Suppressor macrophage treated with lipopolysaccharide for 4 hours (primary cell): ENCODE results near the gene PASD1.
"Not testable (repeated sequence)": the region's sequence is repeated elsewhere in the genome, so short reads cannot be mapped to it uniquely, and the experiment has no call there.

Experiments
- DNase-seq: peaks from one replicate; pipeline ENCODE4 v3.0.0-alpha.2; 2020

The PASD1 gene

GRCh38 chrX:151563449-151563848 is at the start of gene PASD1:
TSS of gene PASD1 (plus strand) at chrX:151563675. CDS start at chrX:151601554, 37,879 bp downstream.
- DNase-seq: no peak

GRCh38 chrX:151515237-151515636 is 48.2 kb upstream of the PASD1 start:
- no peak for DNase-seq

GRCh38 chrX:151516538-151517187 is 46.8 kb upstream of the PASD1 start:
- no peak for DNase-seq

GRCh38 chrX:151517421-151517820 is 46.1 kb upstream of the PASD1 start:
- no peak for DNase-seq

- DNase-seq: no peak
Measured at GRCh38 chrX:151523351-151523750, 40.1 kb upstream of the PASD1 start.

- no peak for DNase-seq
Measured at GRCh38 chrX:151536571-151536970, 26.9 kb upstream of the PASD1 start.

GRCh38 chrX:151537572-151537971 is 25.9 kb upstream of the PASD1 start:
- DNase-seq: no peak

- DNase-seq: no peak
Measured at GRCh38 chrX:151538190-151539122, 25.0 kb upstream of the PASD1 start.

- DNase-seq: no peak
Measured at GRCh38 chrX:151543706-151544105, 19.8 kb upstream of the PASD1 start.

- not testable (repeated sequence) for DNase-seq
Measured at GRCh38 chrX:151546226-151546625, 17.2 kb upstream of the PASD1 start.

- DNase-seq: not testable (repeated sequence)
Measured at GRCh38 chrX:151551176-151551575, 12.3 kb upstream of the PASD1 start.

GRCh38 chrX:151552743-151553142 is 10.7 kb upstream of the PASD1 start:
- no peak for DNase-seq

GRCh38 chrX:151555301-151555700 is 8.2 kb upstream of the PASD1 start:
- not testable (repeated sequence) for DNase-seq

GRCh38 chrX:151562485-151562884 is 990 bp upstream of the PASD1 start:
- DNase-seq: not testable (repeated sequence)

- not testable (repeated sequence) for DNase-seq
Measured at GRCh38 chrX:151563003-151563402, 472 bp upstream of the PASD1 start.

GRCh38 chrX:151564035-151564434 is 560 bp downstream of the PASD1 start:
- DNase-seq: no peak

- DNase-seq: not testable (repeated sequence)
Measured at GRCh38 chrX:151566872-151567271, 3.4 kb downstream of the PASD1 start.

- no peak for DNase-seq
Measured at GRCh38 chrX:151570561-151570960, 7.1 kb downstream of the PASD1 start.

GRCh38 chrX:151593384-151593783 is 29.9 kb downstream of the PASD1 start:
- DNase-seq: not testable (repeated sequence)

- DNase-seq: no peak
Measured at GRCh38 chrX:151596282-151596681, 32.8 kb downstream of the PASD1 start.

- no peak for DNase-seq
Measured at GRCh38 chrX:151604931-151605330, 41.5 kb downstream of the PASD1 start.

- DNase-seq: no peak
Measured at GRCh38 chrX:151609222-151609621, 45.7 kb downstream of the PASD1 start.

GRCh38 chrX:151621422-151621821 is 57.9 kb downstream of the PASD1 start:
- DNase-seq: no peak

GRCh38 chrX:151624677-151625076 is 61.2 kb downstream of the PASD1 start:
- DNase-seq: no peak
